ENCODE results near the gene LOXHD1.

Gene LOXHD1

DNA sequence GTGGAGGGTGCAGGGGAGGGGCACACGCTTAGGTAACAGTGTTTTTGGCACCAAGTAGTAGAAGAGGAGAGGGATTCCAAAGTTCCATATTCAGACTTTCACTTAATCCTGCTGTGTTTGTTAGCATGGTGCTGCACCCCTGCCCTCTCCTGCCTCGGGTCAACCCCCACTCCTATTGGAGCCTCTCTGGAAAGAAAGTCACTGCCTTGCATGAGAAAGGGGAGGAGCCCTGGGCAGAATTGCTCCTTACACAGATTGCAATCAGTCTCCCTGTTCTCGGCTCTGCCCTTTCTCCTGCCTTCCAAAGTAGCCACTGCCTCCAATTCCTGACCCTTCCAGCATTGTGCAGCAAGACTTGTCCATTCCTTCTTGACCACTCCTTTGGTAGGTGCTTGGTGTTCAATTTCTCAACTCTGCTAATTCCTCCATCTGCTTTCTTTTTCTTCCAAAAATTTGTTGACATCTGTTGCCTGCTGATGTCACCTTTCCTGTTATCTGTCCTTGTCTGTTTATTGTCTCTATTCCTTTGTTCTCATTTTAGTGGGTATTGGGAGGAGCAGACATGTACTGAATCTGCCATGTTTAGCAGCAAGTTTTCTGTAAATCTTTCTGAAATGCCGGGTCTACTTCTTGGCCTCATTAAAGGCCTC, 225.4 kb downstream of the LOXHD1 start:
- CTCF ChIA-PET = no interaction called here
- TF ChIP-seq, protein P1, sequence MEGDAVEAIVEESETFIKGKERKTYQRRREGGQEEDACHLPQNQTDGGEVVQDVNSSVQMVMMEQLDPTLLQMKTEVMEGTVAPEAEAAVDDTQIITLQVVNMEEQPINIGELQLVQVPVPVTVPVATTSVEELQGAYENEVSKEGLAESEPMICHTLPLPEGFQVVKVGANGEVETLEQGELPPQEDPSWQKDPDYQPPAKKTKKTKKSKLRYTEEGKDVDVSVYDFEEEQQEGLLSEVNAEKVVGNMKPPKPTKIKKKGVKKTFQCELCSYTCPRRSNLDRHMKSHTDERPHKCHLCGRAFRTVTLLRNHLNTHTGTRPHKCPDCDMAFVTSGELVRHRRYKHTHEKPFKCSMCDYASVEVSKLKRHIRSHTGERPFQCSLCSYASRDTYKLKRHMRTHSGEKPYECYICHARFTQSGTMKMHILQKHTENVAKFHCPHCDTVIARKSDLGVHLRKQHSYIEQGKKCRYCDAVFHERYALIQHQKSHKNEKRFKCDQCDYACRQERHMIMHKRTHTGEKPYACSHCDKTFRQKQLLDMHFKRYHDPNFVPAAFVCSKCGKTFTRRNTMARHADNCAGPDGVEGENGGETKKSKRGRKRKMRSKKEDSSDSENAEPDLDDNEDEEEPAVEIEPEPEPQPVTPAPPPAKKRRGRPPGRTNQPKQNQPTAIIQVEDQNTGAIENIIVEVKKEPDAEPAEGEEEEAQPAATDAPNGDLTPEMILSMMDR (IDR thresholded peaks at IDR 0.05; ENCODE audit: insufficient read depth, low read length, missing control alignments) = no peak
- POLR2A ChIA-PET = no interaction called here
- DNase-seq (ENCODE audit: low read depth, low spot score) = no peak
- no peak overlapping the region for H3K4me3 ChIP-seq (ENCODE audit: low read depth, low read length)

DNA sequence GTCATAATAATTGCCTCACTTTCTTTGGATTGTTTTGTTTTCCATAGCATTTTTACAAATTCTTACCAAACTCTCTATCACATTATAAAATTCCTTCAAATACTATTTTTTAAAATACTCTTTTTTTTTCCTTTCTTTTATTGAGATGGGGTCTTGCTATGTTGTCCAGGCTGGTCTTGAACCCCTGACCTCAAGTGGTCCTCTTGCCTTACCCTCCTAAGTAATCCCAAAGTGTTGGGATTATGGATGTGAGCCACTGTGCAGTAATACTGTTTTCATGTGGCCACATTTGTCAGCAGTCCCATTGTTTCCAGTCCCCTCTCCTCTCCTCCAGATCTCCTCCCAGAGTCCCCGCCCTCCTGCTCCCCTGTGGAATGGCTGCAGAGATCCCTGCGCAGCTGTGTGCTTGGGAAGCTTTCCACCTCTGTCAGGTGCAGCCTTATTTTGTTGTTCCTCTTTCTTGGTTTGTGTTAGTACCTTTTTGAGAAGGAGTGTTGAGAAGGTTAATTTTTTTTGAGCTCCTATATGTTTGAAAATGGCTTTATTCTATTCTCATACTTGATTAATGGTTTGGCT, 227.3 kb downstream of the LOXHD1 start:
- ChIA-PET POLR2A (no interaction called here), CTCF (no interaction called here)
- no peak overlapping the region for H3K4me3 ChIP-seq (ENCODE audit: low read depth, low read length)
- TF ChIP-seq, protein P1 (IDR thresholded peaks at IDR 0.05; ENCODE audit: insufficient read depth, low read length, missing control alignments) = no peak
- no peak for DNase-seq (ENCODE audit: low read depth, low spot score)

DNA sequence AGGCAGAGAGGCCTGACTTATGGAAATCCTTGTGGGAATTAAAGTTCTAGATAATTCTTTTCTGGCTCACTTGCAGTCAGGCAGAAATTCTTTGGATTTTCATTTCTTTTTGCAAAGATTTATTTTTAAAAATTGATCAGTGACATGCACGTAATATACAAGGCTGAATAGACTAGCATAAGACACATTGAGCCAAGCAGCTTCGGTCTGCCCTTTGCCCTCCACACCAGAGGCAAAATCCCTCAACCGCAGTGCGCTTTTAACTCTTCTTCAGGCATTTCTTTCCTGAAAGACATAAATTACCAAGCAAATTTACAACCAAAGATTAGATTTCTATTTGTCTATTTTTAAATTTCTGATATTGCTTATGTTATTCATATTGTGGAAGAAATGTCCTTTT, 227.9 kb downstream of the LOXHD1 start:
- H3K4me3 ChIP-seq (ENCODE audit: low read depth, low read length) = no peak overlapping the region
- no peak for DNase-seq (ENCODE audit: low read depth, low spot score)
- TF ChIP-seq, protein P1 (IDR thresholded peaks at IDR 0.05; ENCODE audit: insufficient read depth, low read length, missing control alignments) = no peak
- ChIA-PET CTCF (no interaction called here), POLR2A (no interaction called here)

DNA sequence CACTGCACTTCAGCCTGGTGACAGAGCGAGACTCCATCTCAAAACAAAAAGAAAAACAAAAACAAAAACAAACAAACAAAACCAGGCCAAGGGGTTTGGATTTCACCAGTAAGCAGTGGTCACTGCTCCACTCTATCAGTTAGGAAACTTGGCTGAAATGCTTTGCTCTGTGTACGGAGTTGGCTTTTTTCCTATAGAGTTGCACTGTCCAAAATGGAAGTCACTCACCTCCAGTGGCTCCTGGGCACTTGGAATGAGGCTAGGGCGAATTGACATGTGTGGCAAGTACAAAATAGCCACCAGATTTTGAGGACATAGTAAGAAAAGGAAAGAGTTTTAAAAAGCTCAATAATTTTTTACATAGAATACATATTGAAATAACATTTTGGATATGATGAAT, 228.7 kb downstream of the LOXHD1 start:
- no peak for DNase-seq (ENCODE audit: low read depth, low spot score)
- no peak overlapping the region for H3K4me3 ChIP-seq (ENCODE audit: low read depth, low read length)
- POLR2A ChIA-PET = no interaction called here
- TF ChIP-seq, protein P1 (IDR thresholded peaks at IDR 0.05; ENCODE audit: insufficient read depth, low read length, missing control alignments) = no peak
- CTCF ChIA-PET = no interaction called here

DNA sequence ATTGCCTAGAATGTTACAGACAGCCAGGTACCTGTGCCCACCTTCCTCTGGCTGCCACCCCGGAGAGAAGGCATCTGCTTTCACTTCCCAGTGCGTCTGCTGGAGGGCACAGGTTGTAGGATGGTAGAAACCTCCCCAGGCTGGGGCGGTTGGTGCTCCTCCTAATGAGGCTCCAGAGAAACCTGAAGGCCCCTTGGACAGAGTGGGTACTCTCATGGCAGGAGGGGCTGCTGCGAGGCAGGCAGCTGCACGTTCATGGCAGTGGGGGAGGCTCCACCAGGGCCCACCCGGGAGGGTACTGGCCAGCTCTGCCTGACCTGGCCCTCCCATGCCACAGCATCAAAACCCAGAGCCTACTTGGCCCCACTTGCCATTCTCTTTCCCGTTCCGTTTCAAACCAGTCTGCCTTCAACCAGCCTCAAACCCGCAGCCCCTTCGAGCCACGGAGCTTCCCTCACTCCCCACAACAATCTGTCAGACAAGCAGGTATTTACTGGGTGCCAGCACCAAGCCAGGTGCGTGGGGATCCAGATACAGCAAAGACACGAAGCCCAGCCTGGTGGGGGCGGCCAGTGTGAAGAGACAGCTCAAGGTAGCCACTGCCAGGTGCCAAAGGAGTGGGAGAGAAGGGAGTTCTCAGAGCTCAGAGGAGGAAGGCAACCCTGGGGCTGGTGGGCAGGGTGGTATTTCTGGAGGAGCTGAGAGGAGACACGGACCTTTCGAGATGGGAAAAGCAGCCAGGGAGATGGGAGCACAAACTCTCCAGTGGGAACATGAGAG, 229.6 kb downstream of the LOXHD1 start:
- no peak overlapping the region for H3K4me3 ChIP-seq (ENCODE audit: low read depth, low read length)
- POLR2A ChIA-PET = no interaction called here
- CTCF ChIA-PET = no interaction called here
- DNase-seq (ENCODE audit: low read depth, low spot score) = no peak
- TF ChIP-seq, protein P1 (IDR thresholded peaks at IDR 0.05; ENCODE audit: insufficient read depth, low read length, missing control alignments) = no peak
